GM18520 (cell line): ENCODE measurements around the gene MCOLN1.
"Not testable (repeated sequence)": the region's sequence is repeated elsewhere in the genome, so short reads cannot be mapped to it uniquely, and the experiment has no call there.

Source experiments
- ATAC-seq: cut with Tn5 transposase; IDR thresholded peaks from one replicate; pipeline ENCODE4 v1.9.1; 2021; ENCODE audit not compliant: unreplicated experiment

MCOLN1 gene

DNA sequence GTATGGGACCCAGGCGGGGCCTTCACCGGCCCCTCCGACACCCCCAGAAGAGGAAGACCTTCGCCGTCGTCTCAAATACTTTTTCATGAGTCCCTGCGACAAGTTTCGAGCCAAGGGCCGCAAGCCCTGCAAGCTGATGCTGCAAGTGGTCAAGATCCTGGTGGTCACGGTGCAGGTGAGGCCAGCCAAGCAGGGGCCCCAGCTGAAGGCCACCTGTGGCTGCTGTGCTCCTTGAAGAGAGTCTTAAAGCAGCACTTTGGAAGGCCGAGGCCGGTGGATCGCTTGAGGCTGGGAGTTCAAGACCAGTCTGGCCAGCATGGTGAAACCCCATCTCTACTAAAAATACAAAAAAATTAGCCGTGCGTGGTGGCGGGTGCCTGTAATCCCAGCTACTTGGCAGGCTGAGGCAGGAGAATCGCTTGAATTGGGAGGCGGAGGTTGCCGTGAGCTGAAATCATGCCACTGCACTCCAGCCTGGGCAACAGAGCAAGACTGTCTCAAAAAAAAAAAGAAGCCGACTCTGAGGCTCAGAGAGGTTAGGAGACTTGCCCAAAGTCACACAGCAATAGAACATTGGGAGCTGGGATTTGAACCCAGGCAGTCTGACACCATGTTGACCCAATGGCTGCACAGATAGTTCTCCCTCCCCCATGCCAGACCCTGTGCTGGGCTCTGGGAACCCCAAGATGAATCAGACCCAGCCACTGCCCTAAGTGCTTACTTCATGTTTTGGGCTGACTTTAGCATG, 2.7 kb downstream of the MCOLN1 start:
- no peak for ATAC-seq

GRCh38 chr19:7526059-7526929, 3.9 kb downstream of the MCOLN1 start:
- ATAC-seq: no peak

DNA sequence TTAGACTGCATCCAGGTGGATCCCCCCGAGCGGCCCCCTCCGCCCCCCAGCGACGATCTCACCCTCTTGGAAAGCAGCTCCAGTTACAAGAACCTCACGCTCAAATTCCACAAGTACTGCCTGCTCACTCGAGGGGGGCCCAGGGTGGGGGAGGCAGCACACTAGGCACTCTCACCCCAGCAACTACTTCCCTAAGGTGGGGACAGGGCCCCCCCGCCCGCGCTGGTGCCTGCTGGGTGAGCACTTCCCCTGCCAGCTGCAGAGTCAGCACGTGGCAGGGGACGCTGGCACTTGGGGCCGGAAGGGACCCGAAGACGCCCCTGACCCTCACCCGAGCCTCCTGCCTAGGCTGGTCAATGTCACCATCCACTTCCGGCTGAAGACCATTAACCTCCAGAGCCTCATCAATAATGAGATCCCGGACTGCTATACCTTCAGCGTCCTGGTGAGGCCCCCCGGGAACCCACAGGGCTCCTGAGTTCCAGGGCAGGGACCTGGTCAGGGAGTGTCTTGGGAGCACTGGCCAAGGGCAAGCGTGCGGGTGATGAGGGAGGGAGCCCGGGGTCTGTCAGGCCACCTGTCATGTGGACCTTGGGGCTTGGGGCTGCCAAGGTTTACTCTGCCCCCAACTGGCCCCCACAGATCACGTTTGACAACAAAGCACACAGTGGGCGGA, 5.2 kb downstream of the MCOLN1 start:
- ATAC-seq: no peak

- ATAC-seq: no peak
These were observed 5.7 kb downstream of the MCOLN1 start for GRCh38 chr19:7528192-7528519.

GRCh38 chr19:7528522-7529245, 6.3 kb downstream of the MCOLN1 start:
- ATAC-seq: no peak

GRCh38 chr19:7529246-7529600, 6.8 kb downstream of the MCOLN1 start:
- ATAC-seq: no peak

- ATAC-seq: no peak
These were observed 7.4 kb downstream of the MCOLN1 start for GRCh38 chr19:7529610-7530490.

- no peak for ATAC-seq
These were observed 11.0 kb downstream of the MCOLN1 start for GRCh38 chr19:7533281-7533885.

DNA sequence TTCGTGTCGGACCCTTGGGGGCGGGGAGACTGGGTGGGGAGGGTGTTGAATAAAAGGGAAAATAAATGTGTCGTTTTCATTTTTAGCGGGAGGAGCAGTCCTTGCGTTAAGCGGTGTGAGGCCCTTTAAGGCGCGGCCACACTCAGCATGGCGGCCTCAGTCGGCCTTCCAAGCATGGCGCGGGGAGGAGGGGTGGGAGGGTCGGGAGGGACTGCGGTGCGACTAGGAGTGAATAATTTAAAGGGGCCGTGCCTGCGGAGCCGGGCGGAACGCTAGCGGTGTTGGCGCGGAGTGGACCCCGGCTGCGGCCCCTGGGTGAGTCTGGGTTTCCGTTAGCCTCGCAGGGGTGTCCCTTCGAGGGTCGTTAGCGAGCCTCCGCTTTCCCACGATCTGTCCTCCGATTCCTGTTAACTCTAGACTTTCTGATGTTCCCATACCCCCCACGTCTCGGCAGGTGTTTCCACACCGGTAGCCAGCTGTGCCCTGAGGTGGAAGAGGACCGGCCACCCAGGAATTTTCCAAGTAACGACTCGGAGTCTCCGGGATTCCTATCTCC, 11.6 kb downstream of the MCOLN1 start:
- ATAC-seq: no peak

- ATAC-seq: no peak
These were observed 12.2 kb downstream of the MCOLN1 start for GRCh38 chr19:7534531-7535046.

DNA sequence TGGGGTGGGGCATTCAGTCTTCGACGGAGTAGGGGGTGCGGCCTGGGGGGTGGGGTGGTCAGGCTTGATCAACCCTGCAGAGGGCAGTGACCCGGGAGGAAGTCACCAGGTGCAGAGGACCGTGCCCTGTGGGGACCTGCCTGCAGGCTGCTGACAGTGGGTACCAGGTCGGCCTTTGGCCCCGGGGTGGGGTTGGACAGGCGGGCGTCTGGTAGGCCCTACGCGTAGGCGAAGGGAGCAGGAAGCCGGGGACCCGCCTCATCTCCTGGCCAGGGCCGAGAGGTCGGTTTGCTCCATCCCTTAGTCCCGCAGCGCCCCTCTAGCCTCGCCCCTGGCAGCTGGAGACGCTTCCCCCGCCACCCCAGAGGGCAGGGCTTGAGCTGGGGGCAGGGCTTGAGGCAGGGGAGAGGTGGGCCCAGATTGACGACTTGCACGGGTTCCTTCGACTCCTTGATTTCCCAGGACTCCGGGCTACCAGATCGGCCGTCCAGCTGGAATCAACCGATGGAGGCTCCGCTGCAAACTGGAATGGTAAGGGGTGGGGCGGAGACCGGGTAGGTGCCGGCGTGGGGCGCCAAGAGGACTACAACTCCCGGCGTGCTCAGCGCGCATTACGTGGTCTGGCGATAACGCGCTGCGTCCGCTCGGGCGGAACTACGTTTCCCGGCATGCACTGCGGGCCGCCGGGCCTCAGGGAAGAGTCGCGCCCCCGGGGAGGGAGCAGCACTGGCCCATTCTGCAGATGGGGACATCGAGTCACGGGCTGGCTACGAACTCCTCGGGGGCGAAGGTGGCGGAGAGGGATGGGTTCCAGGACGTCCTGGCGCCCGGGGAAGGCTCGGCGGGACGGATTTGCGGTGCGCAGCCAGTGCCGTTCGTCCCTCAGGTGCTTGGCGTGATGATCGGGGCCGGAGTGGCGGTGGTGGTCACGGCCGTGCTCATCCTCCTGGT, 12.9 kb downstream of the MCOLN1 start, which contains the start of gene PNPLA6:
Gene PNPLA6 (plus strand): TSS at position 671 of the 951 bp plus-strand sequence. CDS start 72 bp downstream, at position 743.
- ATAC-seq: peak; percentile 68

- no peak for ATAC-seq
These were observed 13.7 kb downstream of the MCOLN1 start for GRCh38 chr19:7535998-7536695.

GRCh38 chr19:7538990-7539389, 16.6 kb downstream of the MCOLN1 start:
- not testable (repeated sequence) for ATAC-seq

GRCh38 chr19:7539827-7540425, 17.5 kb downstream of the MCOLN1 start:
- no peak for ATAC-seq

GRCh38 chr19:7540761-7541474, 18.5 kb downstream of the MCOLN1 start:
- ATAC-seq: no peak

GRCh38 chr19:7541475-7541824, 19.0 kb downstream of the MCOLN1 start:
- no peak for ATAC-seq
